ENCODE results near the gene CIT. TPM values are rescaled to one million over a fixed set of nuclear protein-coding genes. Genes with fewer than 3 reads are reported as not detected.
"Not testable (repeated sequence)": the region's sequence is repeated elsewhere in the genome, so short reads cannot be mapped to it uniquely, and the experiment has no call there.

The CIT gene
- total and polyA plus RNA-seq, 7 experiments from 2014 or later = 0.43 to 69.9 (median 1.7) TPM

GRCh38 chr12:119710965-119711551, 166.1 kb downstream of the CIT start:
- Mint-ChIP-seq H3K27ac (no peak overlapping the region), H3K9me3 (peaks cover 0 to 3% (median 0%) of the 10 kb centered on the region in 11 donors), H3K4me1 (no peaks in the 10 kb centered on the region), H3K36me3 (peaks cover 0 to 45% (median 5%) of the 10 kb centered on the region in 5 donors), H3K4me3 (no peak overlapping the region), H3K27me3 (no peaks in the 10 kb centered on the region)
- H3K36me3 ChIP-seq (ENCODE audit: control insufficient read depth in 2 of 3, insufficient read depth in 3 of 3, low read length in 3 of 3) = no peaks in the 10 kb centered on the region
- no peaks in the 10 kb centered on the region for H3K27me3 ChIP-seq (ENCODE audit: control insufficient read depth in 2 of 2, insufficient read depth in 2 of 2, low read length in 2 of 2)
- H3K4me1 ChIP-seq (ENCODE audit: control insufficient read depth in 2 of 2, insufficient read depth in 2 of 2, low read length in 2 of 2) = no peaks in the 10 kb centered on the region
- ChIA-PET CTCF (no interaction called here), POLR2A (no interaction called here)
- H3K4me3 ChIP-seq (ENCODE audit: low read length) = no peak overlapping the region
- no peak for ATAC-seq
- no peaks in the 10 kb centered on the region for H3K9me3 ChIP-seq (ENCODE audit: control insufficient read depth in 2 of 3, low read length in 3 of 3)
- intact Hi-C loops (cut with micrococcal nuclease) = no loop called here
- H3K27ac ChIP-seq (ENCODE audit: low read depth, low read length) = no peak overlapping the region
- DNase-seq = no peak

DNA sequence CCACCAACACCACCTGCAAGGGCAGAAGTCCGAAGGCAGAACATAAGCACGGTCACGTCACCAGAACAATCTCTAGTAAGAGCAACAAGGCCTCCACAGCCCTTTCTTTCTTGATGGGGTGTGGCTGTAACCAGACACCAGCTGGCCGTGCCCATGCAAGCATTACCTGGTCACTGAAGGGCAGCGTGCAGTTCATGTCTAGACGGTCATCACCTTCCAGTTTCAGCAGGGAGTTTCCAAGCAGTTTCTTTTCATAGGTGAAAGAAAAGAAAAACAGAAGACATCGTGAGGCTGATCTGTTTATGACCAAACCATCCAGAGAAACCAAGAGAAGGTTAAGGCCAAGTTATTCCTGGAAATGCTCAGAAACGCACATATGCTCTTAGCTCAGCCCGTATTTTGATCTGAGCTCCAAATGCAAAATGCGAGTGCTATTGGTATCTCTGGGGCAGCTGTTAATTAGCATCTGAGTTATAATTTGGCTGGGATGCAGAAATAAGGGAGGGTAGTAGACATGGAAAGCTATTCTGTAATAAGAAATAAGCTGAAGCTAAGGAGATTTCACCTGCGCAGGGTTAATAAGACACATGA, 166.7 kb downstream of the CIT start:
- ATAC-seq = no peak
- no peaks in the 10 kb centered on the region for H3K27me3 Mint-ChIP-seq

GRCh38 chr12:119706427-119706826, 170.7 kb downstream of the CIT start:
- POLR2A ChIA-PET, CTCF ChIA-PET: not testable (repeated sequence)

More for the DNA sequence above, 166.7 kb downstream of the CIT start:
- Mint-ChIP-seq H3K9me3 (peaks cover 0 to 3% (median 0%) of the 10 kb centered on the region in 11 donors), H3K36me3 (peaks cover 0 to 46% (median 5%) of the 10 kb centered on the region in 5 donors), H3K4me1 (no peaks in the 10 kb centered on the region), H3K27ac (peak overlapping the region in 1 of 9 donors; percentile 34), H3K4me3 (no peak overlapping the region)
- ChIA-PET POLR2A (no interaction called here), CTCF (no interaction called here)
- Histone ChIP-seq H3K4me1 (ENCODE audit: control insufficient read depth in 2 of 2, insufficient read depth in 2 of 2, low read length in 2 of 2) (no peaks in the 10 kb centered on the region), H3K36me3 (ENCODE audit: control insufficient read depth in 2 of 3, insufficient read depth in 3 of 3, low read length in 3 of 3) (no peaks in the 10 kb centered on the region), H3K27me3 (ENCODE audit: control insufficient read depth in 2 of 2, insufficient read depth in 2 of 2, low read length in 2 of 2) (no peaks in the 10 kb centered on the region), H3K27ac (ENCODE audit: low read depth, low read length) (no peak overlapping the region), H3K9me3 (ENCODE audit: control insufficient read depth in 2 of 3, low read length in 3 of 3) (no peaks in the 10 kb centered on the region), H3K4me3 (ENCODE audit: low read length) (no peak overlapping the region)
- no peak for DNase-seq
- intact Hi-C loops (cut with micrococcal nuclease) = no loop called here

DNA sequence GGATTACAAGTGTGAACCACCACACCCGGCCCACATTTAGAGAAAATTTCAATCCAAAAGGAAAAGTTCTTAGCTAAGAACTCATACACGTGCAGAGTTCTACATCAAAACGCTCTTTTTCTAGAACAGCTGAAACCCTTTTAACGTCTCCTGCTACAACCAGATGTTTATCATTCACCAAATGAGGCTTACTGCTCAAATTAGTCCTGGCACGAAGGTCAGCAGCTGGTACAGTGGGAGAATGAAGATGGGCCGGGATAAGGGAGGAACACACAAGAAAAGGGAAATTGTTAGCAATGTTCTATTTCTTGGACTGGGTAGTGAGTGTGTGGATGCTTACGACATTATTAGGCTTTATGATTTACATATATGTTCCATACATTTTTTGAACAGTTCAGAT, 171.9 kb downstream of the CIT start:
- Histone ChIP-seq H3K4me3 (ENCODE audit: low read length) (no peak overlapping the region), H3K9me3 (ENCODE audit: control insufficient read depth in 2 of 3, low read length in 3 of 3) (no peaks in the 10 kb centered on the region), H3K27me3 (ENCODE audit: control insufficient read depth in 2 of 2, insufficient read depth in 2 of 2, low read length in 2 of 2) (no peaks in the 10 kb centered on the region), H3K36me3 (ENCODE audit: control insufficient read depth in 2 of 3, insufficient read depth in 3 of 3, low read length in 3 of 3) (no peaks in the 10 kb centered on the region), H3K27ac (ENCODE audit: low read depth, low read length) (no peak overlapping the region), H3K4me1 (ENCODE audit: control insufficient read depth in 2 of 2, insufficient read depth in 2 of 2, low read length in 2 of 2) (no peaks in the 10 kb centered on the region)
- Mint-ChIP-seq H3K4me3 (no peak overlapping the region), H3K27ac (no peak overlapping the region), H3K9me3 (no peaks in the 10 kb centered on the region), H3K4me1 (no peaks in the 10 kb centered on the region), H3K27me3 (no peaks in the 10 kb centered on the region), H3K36me3 (peaks cover 0 to 42% (median 0%) of the 10 kb centered on the region in 5 donors)
- DNase-seq (no peak), ATAC-seq (no peak)
- POLR2A ChIA-PET = no interaction called here
- intact Hi-C loops (cut with micrococcal nuclease) = no loop called here
- CTCF ChIA-PET = no interaction called here

More at GRCh38 chr12:119706427-119706826, 170.7 kb downstream of the CIT start:
- H3K36me3 ChIP-seq (ENCODE audit: control insufficient read depth in 2 of 3, insufficient read depth in 3 of 3, low read length in 3 of 3); H3K4me3 ChIP-seq (ENCODE audit: low read length); H3K4me3 Mint-ChIP-seq; DNase-seq; H3K9me3 Mint-ChIP-seq; H3K9me3 ChIP-seq (ENCODE audit: control insufficient read depth in 2 of 3, low read length in 3 of 3); H3K27me3 Mint-ChIP-seq; H3K27ac Mint-ChIP-seq; H3K4me1 ChIP-seq (ENCODE audit: control insufficient read depth in 2 of 2, insufficient read depth in 2 of 2, low read length in 2 of 2); intact Hi-C loops (cut with micrococcal nuclease); H3K27me3 ChIP-seq (ENCODE audit: control insufficient read depth in 2 of 2, insufficient read depth in 2 of 2, low read length in 2 of 2); ATAC-seq; H3K27ac ChIP-seq (ENCODE audit: low read depth, low read length); H3K4me1 Mint-ChIP-seq: not testable (repeated sequence)
- H3K36me3 Mint-ChIP-seq = peaks cover 0 to 44% (median 0%) of the 10 kb centered on the region in 5 donors

GRCh38 chr12:119704065-119704747, 172.9 kb downstream of the CIT start:
- H3K4me3 Mint-ChIP-seq = no peak overlapping the region
- intact Hi-C loops (cut with micrococcal nuclease) = no loop called here
- peaks cover 0 to 32% (median 0%) of the 10 kb centered on the region in 5 donors for H3K36me3 Mint-ChIP-seq
- no peaks in the 10 kb centered on the region for H3K27me3 ChIP-seq (ENCODE audit: control insufficient read depth in 2 of 2, insufficient read depth in 2 of 2, low read length in 2 of 2)
- H3K27ac Mint-ChIP-seq = no peak overlapping the region
- H3K36me3 ChIP-seq (ENCODE audit: control insufficient read depth in 2 of 3, insufficient read depth in 3 of 3, low read length in 3 of 3) = no peaks in the 10 kb centered on the region
- H3K9me3 ChIP-seq (ENCODE audit: control insufficient read depth in 2 of 3, low read length in 3 of 3) = no peaks in the 10 kb centered on the region
- no peaks in the 10 kb centered on the region for H3K4me1 ChIP-seq (ENCODE audit: control insufficient read depth in 2 of 2, insufficient read depth in 2 of 2, low read length in 2 of 2)
- H3K4me3 ChIP-seq (ENCODE audit: low read length) = no peak overlapping the region
- H3K4me1 Mint-ChIP-seq = no peaks in the 10 kb centered on the region
- H3K9me3 Mint-ChIP-seq = no peaks in the 10 kb centered on the region
- DNase-seq (peak in 1 of 9 donors; percentile 1), ATAC-seq (no peak)
- POLR2A ChIA-PET = no interaction called here
- CTCF ChIA-PET = no interaction called here
- H3K27me3 Mint-ChIP-seq = no peaks in the 10 kb centered on the region
- H3K27ac ChIP-seq (ENCODE audit: low read depth, low read length) = no peak overlapping the region

GRCh38 chr12:119700078-119700477, 177.0 kb downstream of the CIT start:
- Histone ChIP-seq H3K9me3 (ENCODE audit: control insufficient read depth in 2 of 3, low read length in 3 of 3) (no peaks in the 10 kb centered on the region), H3K4me1 (ENCODE audit: control insufficient read depth in 2 of 2, insufficient read depth in 2 of 2, low read length in 2 of 2) (no peaks in the 10 kb centered on the region), H3K4me3 (ENCODE audit: low read length) (no peak overlapping the region), H3K27ac (ENCODE audit: low read depth, low read length) (no peak overlapping the region), H3K36me3 (ENCODE audit: control insufficient read depth in 2 of 3, insufficient read depth in 3 of 3, low read length in 3 of 3) (no peaks in the 10 kb centered on the region), H3K27me3 (ENCODE audit: control insufficient read depth in 2 of 2, insufficient read depth in 2 of 2, low read length in 2 of 2) (no peaks in the 10 kb centered on the region)
- no peak for DNase-seq
- Mint-ChIP-seq H3K9me3 (no peaks in the 10 kb centered on the region), H3K4me1 (no peaks in the 10 kb centered on the region), H3K27ac (no peak overlapping the region), H3K27me3 (peaks cover 0 to 3% (median 0%) of the 10 kb centered on the region in 5 donors), H3K4me3 (no peak overlapping the region), H3K36me3 (peaks cover 0 to 15% (median 0%) of the 10 kb centered on the region in 5 donors)
- POLR2A ChIA-PET = interaction anchor here (0.7 kb wide), 1 partner anchor 1131 kb away, joined by 3 read pairs; no protein-coding TSS in a partner anchor
- intact Hi-C loops (cut with micrococcal nuclease) = no loop called here
- CTCF ChIA-PET = no interaction called here
- ATAC-seq = no peak
